CD1c-positive myeloid dendritic cell (primary cell): Measurements from ENCODE around the gene PCSK6.

Experiments used
- DNase-seq: peaks from one replicate; pipeline ENCODE4 v3.0.0-alpha.2; 2016; ENCODE audit errors: extremely low spot score

PCSK6 gene

GRCh38 chr15:101489599-101490407 is at the start of gene PCSK6:
PCSK6 (minus strand) TSS chr15:101489707; CDS start chr15:101489670, 37 bp downstream.
- DNase-seq = no peak

DNA sequence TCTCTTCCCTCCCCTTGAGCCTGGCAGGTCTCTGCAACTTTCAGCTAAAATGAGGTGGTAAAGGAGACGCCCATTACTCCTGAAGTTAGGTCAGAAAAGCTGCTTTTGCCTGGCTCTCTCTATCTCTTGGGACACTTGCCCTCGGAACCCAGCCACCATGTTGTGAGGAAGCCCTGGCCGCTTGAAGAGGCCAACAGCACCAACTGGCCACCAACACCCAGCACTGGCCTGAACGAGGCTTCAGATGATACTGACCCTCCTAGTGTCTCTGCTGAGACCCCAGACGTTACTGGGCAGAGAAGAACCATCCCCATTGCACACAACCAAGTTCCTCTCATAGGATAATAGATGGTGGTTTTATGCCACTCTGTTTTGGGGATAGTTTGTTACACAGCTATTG is 49.5 kb upstream of the PCSK6 start:
- DNase-seq = no peak

GRCh38 chr15:101538177-101538576 is 48.7 kb upstream of the PCSK6 start:
- no peak for DNase-seq

GRCh38 chr15:101537483-101538080 is 48.1 kb upstream of the PCSK6 start:
- no peak for DNase-seq

GRCh38 chr15:101536875-101537405 is 47.4 kb upstream of the PCSK6 start:
- no peak for DNase-seq

DNA sequence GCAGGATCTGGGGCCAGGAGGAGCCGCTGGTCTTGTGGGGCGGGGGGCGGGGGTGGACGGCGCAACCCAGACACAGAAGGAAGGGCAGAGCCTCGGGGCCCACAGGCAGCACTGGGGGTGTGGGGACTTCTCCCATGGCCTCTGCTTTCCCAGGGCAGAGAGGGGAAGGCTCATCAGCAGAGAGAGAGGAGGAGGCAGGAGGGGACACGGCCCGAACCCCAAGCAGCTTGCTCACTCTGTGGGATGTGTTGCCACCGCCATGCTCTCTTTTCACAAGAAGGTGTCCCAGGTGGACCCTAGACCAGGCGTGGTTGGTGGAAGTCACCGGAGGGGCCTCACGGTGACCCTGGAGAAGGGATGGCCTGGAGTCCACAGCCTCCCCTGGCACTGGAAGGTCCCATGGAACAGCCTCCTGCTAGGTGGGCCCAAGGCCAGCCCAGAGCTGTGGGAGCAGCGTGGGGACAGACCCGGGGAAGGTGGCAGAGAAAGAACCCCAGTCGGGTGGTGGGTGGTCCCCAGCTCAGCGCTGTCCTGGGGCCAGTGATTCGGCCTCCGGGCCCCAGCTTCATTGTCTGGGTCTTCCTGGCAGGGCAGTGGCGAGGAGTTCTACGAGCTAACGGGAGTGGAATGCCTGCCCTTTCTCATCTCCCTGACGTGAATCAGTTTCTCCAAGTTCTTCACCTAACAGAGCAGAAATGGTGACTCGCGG is 46.8 kb upstream of the PCSK6 start:
- DNase-seq = no peak

- DNase-seq = no peak
Measured at GRCh38 chr15:101535170-101535902, 45.8 kb upstream of the PCSK6 start.

DNA sequence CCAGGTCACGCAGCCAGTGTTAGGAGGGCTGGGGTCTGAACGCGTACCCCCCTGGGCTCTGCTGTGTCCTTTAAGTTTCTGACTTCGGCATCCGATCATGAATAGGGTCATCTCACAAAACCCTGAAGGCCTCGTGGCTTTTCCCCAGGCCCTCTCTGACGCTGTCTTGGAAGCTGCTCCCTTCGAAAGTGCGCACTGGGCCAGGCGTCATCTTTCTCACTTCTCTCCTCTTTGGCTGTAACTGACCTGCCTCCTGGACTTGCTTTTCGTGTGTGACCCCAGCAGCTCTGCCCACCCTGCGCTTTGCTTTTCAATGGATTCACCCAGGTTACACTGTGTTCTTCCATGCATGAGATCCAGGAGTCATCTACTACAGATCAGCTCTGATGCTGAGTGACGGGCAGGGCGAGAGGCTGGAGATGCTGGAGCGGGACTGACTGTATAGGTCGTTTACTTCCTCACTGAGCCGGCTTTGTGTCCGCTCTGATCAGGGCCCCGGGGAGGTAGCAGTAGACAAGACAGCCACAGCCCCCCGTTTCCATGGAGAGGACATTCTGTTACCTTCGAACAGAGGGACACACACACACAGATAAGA is 45.0 kb upstream of the PCSK6 start:
- DNase-seq = no peak

GRCh38 chr15:101533371-101534140 is 44.0 kb upstream of the PCSK6 start:
- no peak for DNase-seq

GRCh38 chr15:101532865-101533264 is 43.4 kb upstream of the PCSK6 start:
- DNase-seq = no peak

- DNase-seq = no peak
Measured at GRCh38 chr15:101531170-101531569, 41.7 kb upstream of the PCSK6 start.

DNA sequence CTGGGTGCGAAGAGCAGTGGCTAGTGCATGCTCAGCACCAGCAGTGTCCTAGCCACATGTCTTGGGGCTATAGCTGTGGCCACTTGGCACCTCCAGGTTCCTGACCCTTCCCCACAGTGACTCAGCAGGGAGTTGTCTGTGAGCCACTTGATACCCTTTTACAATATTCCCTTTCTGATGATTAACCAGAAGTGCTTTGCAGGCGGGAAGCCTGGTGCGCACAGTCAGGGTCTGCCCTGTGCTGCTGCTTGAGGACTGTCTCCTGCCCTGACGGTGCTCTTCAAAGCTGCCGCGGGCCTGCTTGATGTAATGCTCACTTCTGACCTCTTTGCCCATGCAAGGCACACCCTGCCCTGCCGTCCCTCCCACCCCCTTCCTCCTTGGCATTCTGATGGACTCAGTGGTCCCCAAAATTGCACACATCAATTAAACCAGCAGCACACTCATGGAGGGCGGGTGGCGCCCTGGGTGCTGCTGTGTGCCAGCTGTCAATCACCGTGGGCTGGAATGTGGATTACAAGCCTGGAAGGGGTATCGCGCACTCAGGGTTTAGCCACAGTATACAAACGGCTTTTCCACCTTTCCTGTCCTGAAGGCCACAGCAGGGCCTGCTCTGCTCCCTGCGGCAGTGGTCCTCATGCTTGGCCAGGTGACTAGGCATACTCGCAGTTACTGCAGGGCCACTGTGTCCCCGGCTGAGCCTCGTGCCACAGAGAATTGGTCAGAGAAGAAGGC is 40.9 kb upstream of the PCSK6 start:
- DNase-seq = no peak

GRCh38 chr15:101528917-101529299 is 39.4 kb upstream of the PCSK6 start:
- no peak for DNase-seq

- DNase-seq = no peak
Measured at GRCh38 chr15:101528108-101528916, 38.8 kb upstream of the PCSK6 start.

DNA sequence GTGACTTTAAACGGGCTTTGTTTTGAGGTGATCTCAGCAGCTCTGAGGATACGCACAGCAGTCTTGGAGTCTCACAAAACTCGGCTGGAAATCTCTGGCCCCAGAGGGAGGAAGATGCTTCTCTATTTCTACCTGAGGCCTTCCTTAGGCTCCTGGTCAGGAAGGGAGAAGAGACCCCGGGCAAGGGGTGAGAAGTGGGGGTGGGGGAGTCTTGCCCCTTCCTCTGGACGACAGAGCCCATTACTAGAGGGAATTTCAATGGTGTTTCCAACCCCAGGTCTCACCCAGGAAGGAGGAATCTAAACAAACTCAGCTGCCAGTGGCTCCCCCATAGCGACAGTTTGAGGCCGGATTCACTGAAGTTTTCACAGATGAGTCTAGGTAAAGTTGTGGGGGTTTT is 37.4 kb upstream of the PCSK6 start:
- DNase-seq = no peak

DNA sequence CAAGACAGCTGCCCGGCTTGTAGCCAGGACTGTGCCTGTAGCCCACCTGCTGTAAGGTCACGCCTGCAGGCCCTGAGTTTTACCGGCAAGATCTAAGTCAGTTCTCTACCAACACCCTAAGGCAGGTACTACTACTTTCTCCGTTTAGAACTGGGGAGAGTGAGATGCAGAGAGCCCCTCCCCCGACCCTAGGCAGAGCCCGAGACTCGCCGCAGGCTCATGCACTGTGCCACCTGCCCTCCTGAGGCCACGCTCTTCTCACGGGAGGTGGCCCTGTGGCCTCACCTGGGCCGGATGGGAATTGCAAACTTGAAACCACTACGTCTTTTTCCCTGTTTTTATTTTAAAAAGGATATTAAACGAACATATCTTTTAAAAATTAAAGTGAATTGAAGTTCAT is 36.9 kb upstream of the PCSK6 start:
- DNase-seq = no peak

DNA sequence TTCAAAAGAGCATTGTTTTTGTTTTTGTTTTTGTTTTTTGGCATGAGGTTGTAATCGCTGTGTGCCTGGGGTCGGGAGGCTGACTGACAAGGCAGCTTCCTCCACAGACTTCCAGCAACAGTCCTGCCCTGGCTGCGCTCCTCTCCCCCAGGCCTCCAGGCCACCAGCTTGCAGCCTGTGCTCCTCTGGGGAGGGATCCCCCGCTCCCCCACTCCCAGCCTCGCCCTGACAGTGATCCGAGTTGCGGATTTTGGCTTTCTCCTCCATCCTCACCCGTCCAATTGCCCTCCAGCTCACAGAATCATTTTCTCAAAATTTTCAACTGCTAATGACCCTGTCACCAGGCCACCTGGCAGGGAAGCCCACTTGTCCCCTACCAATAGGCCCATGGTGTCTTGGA is 36.5 kb upstream of the PCSK6 start:
- no peak for DNase-seq

DNA sequence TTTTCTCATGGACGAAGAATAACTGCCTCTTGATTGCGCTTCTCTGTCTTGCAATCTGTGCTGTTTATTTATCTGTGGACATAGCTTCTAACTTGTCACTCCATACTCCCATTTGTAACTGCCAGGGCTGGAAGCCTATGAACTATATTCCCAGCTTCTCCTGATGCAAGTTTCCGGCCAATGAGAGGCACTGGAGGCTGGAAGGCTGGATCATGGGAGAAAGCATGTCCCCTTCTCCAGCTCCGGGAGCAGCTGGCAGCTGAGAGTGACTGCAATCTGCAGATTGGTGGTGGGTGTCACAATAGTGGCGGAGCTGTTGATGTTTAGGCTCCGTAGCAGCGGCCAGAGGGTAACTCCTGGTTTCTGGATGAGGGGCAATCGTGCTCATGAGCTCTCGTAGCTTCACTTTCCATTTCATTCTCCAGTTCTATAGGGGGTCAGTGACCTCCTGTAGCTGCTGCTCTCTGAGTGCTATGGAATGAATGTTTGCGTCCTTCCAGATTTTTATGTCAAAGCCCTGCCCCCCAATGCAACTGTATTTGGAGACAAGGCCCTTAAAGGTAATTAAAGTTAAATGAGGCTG is 35.7 kb upstream of the PCSK6 start:
- DNase-seq = no peak

DNA sequence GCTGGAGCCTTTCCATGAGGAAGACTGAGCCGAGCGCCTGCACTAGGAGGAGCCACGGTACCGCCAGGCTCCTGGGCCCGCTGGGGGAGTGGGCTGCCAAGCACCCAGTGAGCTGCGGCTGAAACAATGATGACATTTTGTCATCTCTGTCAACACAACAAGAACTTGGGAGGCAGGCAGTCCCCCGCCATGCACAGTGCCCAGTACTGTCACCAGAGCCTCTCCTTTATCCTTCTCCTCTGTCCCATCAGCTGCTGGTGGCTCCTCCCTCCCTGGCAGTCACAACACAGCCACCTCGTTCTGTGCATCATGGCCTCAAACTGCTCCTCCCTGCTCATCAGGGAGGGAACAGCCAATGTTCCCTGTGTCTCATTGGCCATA is 34.0 kb upstream of the PCSK6 start:
- DNase-seq = no peak
